ENCODE results near the gene CACNA1E.

The CACNA1E gene

GRCh38 chr1:181485287-181486097, 2.2 kb downstream of the CACNA1E start:
- no peak for DNase-seq (ENCODE audit: low read depth)

- no peak for DNase-seq (ENCODE audit: low read depth)
Observed at GRCh38 chr1:181486098-181486420, 2.7 kb downstream of the CACNA1E start.

GRCh38 chr1:181488866-181489265, 5.5 kb downstream of the CACNA1E start:
- DNase-seq (ENCODE audit: low read depth): no peak

- DNase-seq (ENCODE audit: low read depth): no peak
Observed at GRCh38 chr1:181490276-181490675, 7.0 kb downstream of the CACNA1E start.

GRCh38 chr1:181490740-181491712, 7.7 kb downstream of the CACNA1E start:
- DNase-seq (ENCODE audit: low read depth): no peak

- DNase-seq (ENCODE audit: low read depth): no peak
Observed at GRCh38 chr1:181493166-181493565, 9.8 kb downstream of the CACNA1E start.

GRCh38 chr1:181493885-181494284, 10.6 kb downstream of the CACNA1E start:
- DNase-seq (ENCODE audit: low read depth): no peak

GRCh38 chr1:181496759-181497158, 13.4 kb downstream of the CACNA1E start:
- no peak for DNase-seq (ENCODE audit: low read depth)

GRCh38 chr1:181497870-181498269, 14.6 kb downstream of the CACNA1E start:
- DNase-seq (ENCODE audit: low read depth): no peak

- no peak for DNase-seq (ENCODE audit: low read depth)
Observed at GRCh38 chr1:181499825-181500224, 16.5 kb downstream of the CACNA1E start.

- DNase-seq (ENCODE audit: low read depth): no peak
Observed at GRCh38 chr1:181500636-181501035, 17.3 kb downstream of the CACNA1E start.

GRCh38 chr1:181501612-181502011, 18.3 kb downstream of the CACNA1E start:
- DNase-seq (ENCODE audit: low read depth): no peak

GRCh38 chr1:181503171-181503810, 20.0 kb downstream of the CACNA1E start:
- DNase-seq (ENCODE audit: low read depth): no peak

- peak; percentile 22 for DNase-seq (ENCODE audit: low read depth)
Observed at GRCh38 chr1:181504399-181504842, 21.1 kb downstream of the CACNA1E start.

- no peak for DNase-seq (ENCODE audit: low read depth)
Observed at GRCh38 chr1:181506563-181507353, 23.4 kb downstream of the CACNA1E start.

- DNase-seq (ENCODE audit: low read depth): no peak
Observed at GRCh38 chr1:181508486-181509165, 25.3 kb downstream of the CACNA1E start.

GRCh38 chr1:181513786-181514297, 30.5 kb downstream of the CACNA1E start:
- no peak for DNase-seq (ENCODE audit: low read depth)

GRCh38 chr1:181514298-181515290, 31.3 kb downstream of the CACNA1E start:
- DNase-seq (ENCODE audit: low read depth): no peak

- no peak for DNase-seq (ENCODE audit: low read depth)
Observed at GRCh38 chr1:181516706-181517105, 33.4 kb downstream of the CACNA1E start.

All from CMK (cell line).